ENCODE data around the gene MYOF. TPM values are rescaled to one million over a fixed set of nuclear protein-coding genes. Genes with fewer than 3 reads are reported as not detected.

MYOF gene, protein sequence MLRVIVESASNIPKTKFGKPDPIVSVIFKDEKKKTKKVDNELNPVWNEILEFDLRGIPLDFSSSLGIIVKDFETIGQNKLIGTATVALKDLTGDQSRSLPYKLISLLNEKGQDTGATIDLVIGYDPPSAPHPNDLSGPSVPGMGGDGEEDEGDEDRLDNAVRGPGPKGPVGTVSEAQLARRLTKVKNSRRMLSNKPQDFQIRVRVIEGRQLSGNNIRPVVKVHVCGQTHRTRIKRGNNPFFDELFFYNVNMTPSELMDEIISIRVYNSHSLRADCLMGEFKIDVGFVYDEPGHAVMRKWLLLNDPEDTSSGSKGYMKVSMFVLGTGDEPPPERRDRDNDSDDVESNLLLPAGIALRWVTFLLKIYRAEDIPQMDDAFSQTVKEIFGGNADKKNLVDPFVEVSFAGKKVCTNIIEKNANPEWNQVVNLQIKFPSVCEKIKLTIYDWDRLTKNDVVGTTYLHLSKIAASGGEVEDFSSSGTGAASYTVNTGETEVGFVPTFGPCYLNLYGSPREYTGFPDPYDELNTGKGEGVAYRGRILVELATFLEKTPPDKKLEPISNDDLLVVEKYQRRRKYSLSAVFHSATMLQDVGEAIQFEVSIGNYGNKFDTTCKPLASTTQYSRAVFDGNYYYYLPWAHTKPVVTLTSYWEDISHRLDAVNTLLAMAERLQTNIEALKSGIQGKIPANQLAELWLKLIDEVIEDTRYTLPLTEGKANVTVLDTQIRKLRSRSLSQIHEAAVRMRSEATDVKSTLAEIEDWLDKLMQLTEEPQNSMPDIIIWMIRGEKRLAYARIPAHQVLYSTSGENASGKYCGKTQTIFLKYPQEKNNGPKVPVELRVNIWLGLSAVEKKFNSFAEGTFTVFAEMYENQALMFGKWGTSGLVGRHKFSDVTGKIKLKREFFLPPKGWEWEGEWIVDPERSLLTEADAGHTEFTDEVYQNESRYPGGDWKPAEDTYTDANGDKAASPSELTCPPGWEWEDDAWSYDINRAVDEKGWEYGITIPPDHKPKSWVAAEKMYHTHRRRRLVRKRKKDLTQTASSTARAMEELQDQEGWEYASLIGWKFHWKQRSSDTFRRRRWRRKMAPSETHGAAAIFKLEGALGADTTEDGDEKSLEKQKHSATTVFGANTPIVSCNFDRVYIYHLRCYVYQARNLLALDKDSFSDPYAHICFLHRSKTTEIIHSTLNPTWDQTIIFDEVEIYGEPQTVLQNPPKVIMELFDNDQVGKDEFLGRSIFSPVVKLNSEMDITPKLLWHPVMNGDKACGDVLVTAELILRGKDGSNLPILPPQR (N-terminal part only)
- 32.5 and 33.2 TPM in 2 replicates for total RNA-seq

DNA sequence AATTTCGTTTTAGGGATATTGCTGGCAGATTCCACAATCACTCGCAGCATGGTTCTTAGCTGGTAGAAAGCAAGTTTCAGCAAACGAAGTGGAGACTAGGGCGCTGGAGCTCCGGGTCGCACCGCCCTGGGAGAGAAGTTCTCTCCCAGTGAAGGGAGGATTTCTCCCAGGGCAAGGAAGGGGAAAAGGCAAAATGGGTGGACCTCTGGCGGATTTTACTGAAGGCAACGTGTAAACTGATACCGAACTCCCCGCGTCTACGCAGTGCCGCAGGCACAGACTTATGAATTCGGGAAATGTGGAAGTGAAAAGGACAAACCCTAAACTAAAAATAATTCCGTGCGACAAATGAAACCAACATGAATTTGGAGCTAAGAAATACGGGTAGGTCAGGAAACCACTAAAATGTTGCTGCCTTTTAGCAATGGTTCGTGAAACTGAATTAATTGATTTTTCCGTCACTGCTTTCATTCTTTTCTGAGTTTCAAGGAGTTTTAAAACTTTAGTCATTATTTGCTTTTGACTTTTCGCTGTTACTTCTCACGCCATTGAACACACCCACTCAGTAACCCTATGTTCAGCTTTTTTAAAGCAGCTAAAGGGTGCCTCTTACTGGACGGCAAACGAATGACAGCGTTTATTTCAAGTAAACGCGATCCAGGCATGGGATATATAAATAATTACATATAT is at the start of gene MYOF:
TSS of gene MYOF (minus strand) at position 190 of the 690 bp plus-strand sequence. CDS start at position 50, 140 bp downstream.
- H3K27ac Mint-ChIP-seq: peak within 1 kb of the TSS; percentile 93
- peaks cover 27% of the 10 kb centered on the region for H3K4me1 Mint-ChIP-seq (ENCODE audit: low read depth)
- intact Hi-C loops (cut with micrococcal nuclease): loop anchor here (1.0 to 5.0 kb wide), 5 partner anchors 15 to 125 kb away; partner anchors contain the start of gene CEP55
- H3K27me3 Mint-ChIP-seq (ENCODE audit: low read depth): no peaks in the 10 kb centered on the region
- peaks cover 2% of the 10 kb centered on the region for H3K36me3 Mint-ChIP-seq (ENCODE audit: low read depth)
- peak within 1 kb of the TSS; percentile 91 for H3K4me3 Mint-ChIP-seq (ENCODE audit: low read depth)
- DNase-seq (ENCODE audit: low spot score): peak; percentile 37
- no peaks in the 10 kb centered on the region for H3K9me3 Mint-ChIP-seq

DNA sequence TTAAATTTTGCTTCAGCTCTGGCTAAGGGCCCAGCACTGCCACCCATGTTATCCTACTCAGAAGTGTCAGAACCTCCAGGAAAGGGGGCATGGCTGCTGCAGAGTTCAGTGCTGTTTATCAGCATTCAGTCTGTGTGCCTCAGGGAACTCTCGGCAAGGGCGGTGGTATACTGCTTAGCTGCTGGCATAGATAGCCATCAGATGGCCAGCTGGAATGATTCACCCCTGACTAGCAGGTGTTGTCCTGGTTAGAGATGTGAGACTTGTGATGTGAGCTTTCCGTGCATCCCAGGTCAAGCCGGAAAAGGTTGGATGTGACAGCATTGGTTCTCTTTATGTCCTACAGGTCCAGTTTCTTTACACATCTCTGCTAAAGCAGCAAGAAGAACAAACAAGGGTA is 36.4 kb upstream of the MYOF start:
- H3K9me3 Mint-ChIP-seq: peaks cover 6% of the 10 kb centered on the region
- H3K36me3 Mint-ChIP-seq (ENCODE audit: low read depth): peaks cover 90% of the 10 kb centered on the region
- peaks cover 2% of the 10 kb centered on the region for H3K4me1 Mint-ChIP-seq (ENCODE audit: low read depth)
- no peaks in the 10 kb centered on the region for H3K27me3 Mint-ChIP-seq (ENCODE audit: low read depth)
- H3K27ac Mint-ChIP-seq: no peak overlapping the region
- intact Hi-C loops (cut with micrococcal nuclease): loop anchor here (10.0 kb wide), 1 partner anchor 674 kb away; the partner anchor contains the start of gene EXOC6
- no peak for DNase-seq (ENCODE audit: low spot score)
- H3K4me3 Mint-ChIP-seq (ENCODE audit: low read depth): no peak overlapping the region

DNA sequence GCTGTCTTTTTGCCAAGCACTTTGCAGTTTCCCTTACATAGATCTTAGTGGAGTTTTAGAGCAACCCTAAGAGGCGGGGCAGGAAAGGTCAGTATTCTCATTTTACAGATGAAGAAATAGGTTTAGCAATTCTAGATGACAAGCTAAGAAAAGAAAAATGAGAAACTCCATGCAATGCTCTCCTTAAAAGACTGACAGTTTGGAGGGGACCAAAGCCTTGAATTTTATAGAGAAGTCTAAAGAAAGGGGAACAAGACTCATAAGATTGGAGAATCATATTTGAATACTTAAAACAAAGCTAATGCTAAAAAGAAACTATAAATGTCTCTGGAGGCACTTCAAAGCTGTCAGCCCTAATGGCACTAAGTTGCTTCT is 33.9 kb upstream of the MYOF start:
- Mint-ChIP-seq H3K27ac (no peak overlapping the region), H3K27me3 (ENCODE audit: low read depth) (no peaks in the 10 kb centered on the region), H3K4me3 (ENCODE audit: low read depth) (no peak overlapping the region), H3K9me3 (no peaks in the 10 kb centered on the region), H3K4me1 (ENCODE audit: low read depth) (peaks cover 4% of the 10 kb centered on the region), H3K36me3 (ENCODE audit: low read depth) (peaks cover 73% of the 10 kb centered on the region)
- intact Hi-C loops (cut with micrococcal nuclease): loop anchor here (10.0 kb wide), 1 partner anchor 671 kb away; the partner anchor contains the start of gene EXOC6
- DNase-seq (ENCODE audit: low spot score): no peak

DNA sequence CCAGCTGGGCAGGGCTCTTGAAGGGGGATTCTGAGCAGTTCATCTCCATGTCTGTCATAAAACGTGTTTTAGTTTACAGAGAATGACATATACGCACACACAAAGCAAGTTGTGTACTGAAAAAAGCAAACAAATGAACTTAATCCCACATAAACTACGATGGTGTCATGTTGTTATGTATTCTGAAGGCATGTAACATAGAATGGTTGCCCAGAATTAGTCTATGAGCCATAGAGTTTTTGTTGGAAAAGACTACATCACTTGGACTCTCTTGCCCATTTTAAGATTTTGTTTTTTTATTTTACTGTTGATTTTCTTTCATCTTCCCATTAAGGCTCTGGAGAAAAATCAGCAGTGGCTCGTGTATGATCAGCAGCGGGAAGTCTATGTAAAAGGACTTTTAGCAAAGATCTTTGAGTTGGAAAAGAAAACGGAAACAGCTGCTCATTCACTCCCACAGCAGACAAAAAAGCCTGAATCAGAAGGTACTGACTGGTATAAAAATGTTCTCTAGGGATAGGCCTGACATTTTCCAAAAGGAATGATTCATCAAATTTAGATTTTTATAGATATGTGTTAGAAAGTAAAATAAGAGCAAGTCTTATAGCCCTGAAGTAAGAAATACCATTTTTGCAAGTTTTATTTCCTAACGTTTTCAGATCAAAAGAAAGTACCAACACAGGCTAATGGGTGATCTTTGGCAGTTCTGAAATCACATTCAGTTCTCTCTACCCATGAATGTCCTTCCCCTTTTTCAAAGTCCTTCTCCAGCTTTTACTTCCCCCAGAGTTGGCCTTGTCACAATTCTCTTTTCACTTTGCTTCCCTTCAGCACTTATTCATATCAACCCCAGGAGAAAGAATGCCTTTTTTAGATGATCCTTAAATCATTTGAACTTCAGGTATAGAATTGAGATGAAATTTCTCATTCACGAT is 33.2 kb upstream of the MYOF start:
- H3K9me3 Mint-ChIP-seq: no peaks in the 10 kb centered on the region
- H3K4me3 Mint-ChIP-seq (ENCODE audit: low read depth): no peak overlapping the region
- DNase-seq (ENCODE audit: low spot score): no peak
- intact Hi-C loops (cut with micrococcal nuclease): loop anchor here (10.0 kb wide), 1 partner anchor 671 kb away; the partner anchor contains the start of gene EXOC6
- H3K27me3 Mint-ChIP-seq (ENCODE audit: low read depth): no peaks in the 10 kb centered on the region
- no peak overlapping the region for H3K27ac Mint-ChIP-seq
- peaks cover 8% of the 10 kb centered on the region for H3K4me1 Mint-ChIP-seq (ENCODE audit: low read depth)
- H3K36me3 Mint-ChIP-seq (ENCODE audit: low read depth): peaks cover 70% of the 10 kb centered on the region

DNA sequence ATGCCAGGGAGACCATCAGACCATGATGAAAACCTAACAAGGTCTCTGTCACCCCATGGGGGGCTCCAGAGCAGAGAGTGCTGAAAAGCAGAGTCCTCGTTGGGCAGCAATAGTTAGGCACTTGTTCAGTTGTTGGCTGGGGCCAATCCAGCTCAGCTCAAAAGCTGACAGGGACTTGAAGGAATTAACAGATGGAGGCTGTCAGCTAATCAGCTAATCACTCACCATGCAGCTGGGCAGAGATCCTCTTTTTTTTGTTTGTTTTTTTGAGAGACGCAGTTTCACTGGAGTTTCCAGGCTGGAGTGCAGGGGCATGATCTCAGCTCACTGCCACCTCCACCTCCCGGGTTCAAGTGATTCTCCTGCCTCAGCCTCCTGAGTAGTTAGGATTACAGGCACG is 32.4 kb upstream of the MYOF start:
- H3K27me3 Mint-ChIP-seq (ENCODE audit: low read depth): no peaks in the 10 kb centered on the region
- no peaks in the 10 kb centered on the region for H3K9me3 Mint-ChIP-seq
- H3K4me1 Mint-ChIP-seq (ENCODE audit: low read depth): peaks cover 15% of the 10 kb centered on the region
- H3K36me3 Mint-ChIP-seq (ENCODE audit: low read depth): peaks cover 69% of the 10 kb centered on the region
- no peak for DNase-seq (ENCODE audit: low spot score)
- intact Hi-C loops (cut with micrococcal nuclease): loop anchor here (10.0 kb wide), 1 partner anchor 670 kb away; the partner anchor contains the start of gene EXOC6
- H3K27ac Mint-ChIP-seq: no peak overlapping the region
- no peak overlapping the region for H3K4me3 Mint-ChIP-seq (ENCODE audit: low read depth)

DNA sequence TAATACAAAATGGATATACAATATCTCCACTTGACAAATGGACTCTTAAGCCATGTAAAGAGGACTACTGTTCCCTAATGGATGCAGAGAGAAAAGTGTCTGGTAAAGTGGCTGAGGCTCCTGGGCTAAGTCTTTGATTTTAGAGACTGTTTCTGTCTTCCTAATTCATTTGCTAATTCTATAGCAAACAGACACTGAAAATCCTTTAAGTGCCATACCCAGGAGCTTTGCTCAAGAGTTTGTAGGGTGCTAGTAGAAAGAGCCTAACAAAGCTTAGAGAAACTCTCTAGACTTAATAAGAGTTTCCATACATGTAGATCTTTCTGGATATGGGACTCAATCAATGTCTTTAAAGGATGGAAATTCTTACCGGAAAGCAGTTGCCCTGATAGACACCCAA is 31.0 kb upstream of the MYOF start:
- Mint-ChIP-seq H3K36me3 (ENCODE audit: low read depth) (peaks cover 68% of the 10 kb centered on the region), H3K4me1 (ENCODE audit: low read depth) (peaks cover 27% of the 10 kb centered on the region), H3K4me3 (ENCODE audit: low read depth) (no peak overlapping the region), H3K27me3 (ENCODE audit: low read depth) (no peaks in the 10 kb centered on the region), H3K27ac (peak overlapping the region; percentile 10), H3K9me3 (no peaks in the 10 kb centered on the region)
- no peak for DNase-seq (ENCODE audit: low spot score)
- intact Hi-C loops (cut with micrococcal nuclease): loop anchor here (10.0 kb wide), 1 partner anchor 668 kb away; the partner anchor contains the start of gene EXOC6

DNA sequence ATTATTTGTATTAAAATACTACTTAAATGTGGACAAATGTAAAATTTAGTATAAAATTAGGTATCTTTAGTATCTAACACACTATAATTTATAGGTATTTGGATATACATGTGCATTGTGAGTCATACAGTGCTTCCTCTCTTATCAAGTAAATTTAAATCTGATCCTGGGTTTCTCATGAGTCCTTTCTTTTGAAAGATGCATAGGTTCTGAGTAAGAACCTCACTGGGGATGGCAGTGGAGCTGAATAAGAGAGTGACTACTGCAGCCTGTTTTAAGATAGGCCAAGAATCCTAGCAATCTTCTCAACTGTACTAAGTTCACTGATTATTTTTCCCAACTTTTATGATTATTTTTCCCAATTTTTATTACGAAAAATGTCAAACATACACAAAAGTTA is 30.4 kb upstream of the MYOF start:
- no peak for DNase-seq (ENCODE audit: low spot score)
- H3K36me3 Mint-ChIP-seq (ENCODE audit: low read depth): peaks cover 71% of the 10 kb centered on the region
- intact Hi-C loops (cut with micrococcal nuclease): loop anchor here (10.0 kb wide), 1 partner anchor 668 kb away; the partner anchor contains the start of gene EXOC6
- H3K4me1 Mint-ChIP-seq (ENCODE audit: low read depth): peaks cover 30% of the 10 kb centered on the region
- H3K4me3 Mint-ChIP-seq (ENCODE audit: low read depth): no peak overlapping the region
- H3K27ac Mint-ChIP-seq: peak overlapping the region; percentile 10
- no peaks in the 10 kb centered on the region for H3K27me3 Mint-ChIP-seq (ENCODE audit: low read depth)
- H3K9me3 Mint-ChIP-seq: no peaks in the 10 kb centered on the region

DNA sequence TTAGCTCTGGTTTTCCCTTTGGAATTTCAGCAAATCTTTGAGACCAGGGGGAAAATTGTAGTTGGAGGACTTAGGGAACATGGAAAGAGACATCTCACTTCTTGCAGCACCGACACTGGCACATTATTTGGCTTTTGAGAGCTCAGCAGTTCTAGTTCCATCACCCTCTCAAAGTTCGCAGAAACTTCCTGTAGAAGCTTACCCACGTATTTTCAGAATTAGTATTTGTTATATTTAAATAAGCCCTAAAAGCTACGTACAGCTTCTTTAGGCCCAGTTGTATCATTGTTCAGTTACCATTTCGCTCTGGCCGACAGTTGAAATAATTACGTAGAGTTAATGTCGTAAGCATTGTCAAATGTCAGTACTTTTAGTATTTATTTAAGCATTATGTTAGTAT is 27.7 kb upstream of the MYOF start:
- H3K36me3 Mint-ChIP-seq (ENCODE audit: low read depth): peaks cover 65% of the 10 kb centered on the region
- no peaks in the 10 kb centered on the region for H3K9me3 Mint-ChIP-seq
- peak overlapping the region; percentile 51 for H3K27ac Mint-ChIP-seq

DNA sequence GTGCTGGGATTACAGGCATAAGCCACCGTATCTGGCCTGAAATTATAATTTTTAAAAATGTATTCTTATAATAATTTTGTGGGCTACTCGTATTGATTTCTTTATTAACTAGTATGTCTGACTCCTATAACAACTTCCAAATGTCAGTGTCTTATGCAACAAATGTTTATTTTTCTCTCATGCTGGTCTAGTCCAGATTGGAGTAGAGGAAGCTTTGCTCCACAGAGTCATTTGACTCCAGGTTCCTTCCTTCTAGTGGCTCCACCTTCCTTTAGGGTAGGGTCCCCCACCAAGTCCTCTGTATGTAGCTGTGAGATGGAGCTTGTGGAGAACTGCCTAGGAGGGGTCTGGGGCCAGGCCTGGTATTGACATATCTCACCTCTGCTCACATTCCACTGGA is 22.9 kb upstream of the MYOF start:
- no peaks in the 10 kb centered on the region for H3K27me3 Mint-ChIP-seq (ENCODE audit: low read depth)
- H3K27ac Mint-ChIP-seq: peak overlapping the region; percentile 67
- H3K4me3 Mint-ChIP-seq (ENCODE audit: low read depth): no peak overlapping the region
- H3K4me1 Mint-ChIP-seq (ENCODE audit: low read depth): peaks cover 73% of the 10 kb centered on the region
- intact Hi-C loops (cut with micrococcal nuclease): loop anchor here (10.0 kb wide), 1 partner anchor 910 kb away; the partner anchor contains the start of gene KIF11
- DNase-seq (ENCODE audit: low spot score): no peak
- peaks cover 78% of the 10 kb centered on the region for H3K36me3 Mint-ChIP-seq (ENCODE audit: low read depth)
- no peaks in the 10 kb centered on the region for H3K9me3 Mint-ChIP-seq

More for the DNA sequence above, 27.7 kb upstream of the MYOF start:
- intact Hi-C loops (cut with micrococcal nuclease): loop anchor here (2.0 to 10.0 kb wide), 3 partner anchors 13 to 915 kb away; partner anchors contain the start of genes CEP55, EXOC6 and KIF11
- no peak for DNase-seq (ENCODE audit: low spot score)
- Mint-ChIP-seq H3K4me1 (ENCODE audit: low read depth) (peaks cover 42% of the 10 kb centered on the region), H3K4me3 (ENCODE audit: low read depth) (no peak overlapping the region), H3K27me3 (ENCODE audit: low read depth) (no peaks in the 10 kb centered on the region)

DNA sequence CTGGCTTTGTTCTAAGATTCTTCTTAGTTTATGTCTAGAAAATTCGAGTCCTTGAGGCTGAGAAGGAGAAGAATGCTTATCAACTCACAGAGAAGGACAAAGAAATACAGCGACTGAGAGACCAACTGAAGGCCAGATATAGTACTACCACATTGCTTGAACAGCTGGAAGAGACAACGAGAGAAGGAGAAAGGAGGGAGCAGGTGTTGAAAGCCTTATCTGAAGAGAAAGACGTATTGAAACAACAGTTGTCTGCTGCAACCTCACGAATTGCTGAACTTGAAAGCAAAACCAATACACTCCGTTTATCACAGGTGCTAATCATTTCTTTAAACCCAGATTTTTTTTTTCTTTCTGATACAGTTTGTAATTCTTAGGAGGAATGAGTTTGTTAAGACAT is 20.9 kb upstream of the MYOF start:
- Mint-ChIP-seq H3K27me3 (ENCODE audit: low read depth) (no peaks in the 10 kb centered on the region), H3K4me1 (ENCODE audit: low read depth) (peaks cover 74% of the 10 kb centered on the region), H3K4me3 (ENCODE audit: low read depth) (peak overlapping the region; percentile 66), H3K27ac (peak overlapping the region; percentile 87), H3K9me3 (no peaks in the 10 kb centered on the region), H3K36me3 (ENCODE audit: low read depth) (peaks cover 79% of the 10 kb centered on the region)
- intact Hi-C loops (cut with micrococcal nuclease): loop anchor here (1.0 to 10.0 kb wide), 2 partner anchors 21 to 908 kb away; partner anchors contain the start of genes KIF11 and MYOF
- no peak for DNase-seq (ENCODE audit: low spot score)

Measured in activated T-helper 2 cell treated with anti-CD3 and anti-CD28 coated beads, Interferon-gamma antibody, Interleukin-2, Interleukin-4, amounts not matched to agents 10 μg/mL and 5 μg/mL and 100 μg/mL, durations not matched to agents 14 hours and 24 hours and 36 hours (primary cell).